Mucosa of descending colon (tissue), 3 donors: ENCODE data around the gene ZHX3. TPM values are rescaled to one million over a fixed set of nuclear protein-coding genes. Genes with fewer than 3 reads are reported as not detected.

Experiments
- ATAC-seq: fragments of 200-7000 bp; cut with Tn5 transposase; one replicate; pipeline ENCODE4 v1.9.1; 2020; ENCODE audit warnings: mild to moderate bottlenecking, moderate library complexity
- DNase-seq, 3 donors: peaks; one replicate each; pipeline ENCODE4 v3.0.0-alpha.2; 2020
- H3K36me3 ChIP-seq: fragments of 200-600 bp; one replicate; pipeline ENCODE4 v1.8.0; 2021; ENCODE audit warnings: low read depth, mild to moderate bottlenecking
- H3K4me1 ChIP-seq: fragments of 200-600 bp; one replicate; pipeline ENCODE4 v1.8.0; 2021; ENCODE audit warnings: low read depth, mild to moderate bottlenecking
- H3K4me3 ChIP-seq: fragments of 200-600 bp; one replicate; pipeline ENCODE4 v1.8.0; 2021; ENCODE audit warnings: mild to moderate bottlenecking
- H3K9me3 ChIP-seq: fragments of 200-600 bp; one replicate; pipeline ENCODE4 v1.8.0; 2021; ENCODE audit warnings: mild to moderate bottlenecking
- CTCF ChIP-seq: fragments of 200-600 bp; IDR thresholded peaks from one replicate; pipeline ENCODE4 v1.8.0; 2022; ENCODE audit warnings: antibody characterized with exemption, mild to moderate bottlenecking
- intact Hi-C, 2 donors: fragments of 100-400 bp; cut with DNase I in 1 of 2; cut with micrococcal nuclease in 1 of 2; formaldehyde crosslinking; loops; one replicate each; pipeline versions ENCODE4 v1.11.0 to v1.11.1; 2022; cut with DNase I, micrococcal nuclease
- total RNA-seq, 3 donors: library from RNA; stranded (reverse); fragmentation: NEBNext Ultra II Directional in 2 of 3; extraction: Animal tissue kit (Norgen Biotek cat#: 25700) in 2 of 3; gene quantifications; one replicate each; pipeline versions ENCODE4 v1.2.1 to v1.2.4, GENCODE V29; 2021 to 2023
- donor health status: DM: no; HTN: no; CAD: no; lungs with moderate emphysema.
- donor health status: DM: no; HTN: no; CAD: no.
- donor health status: DM: no; HTN: yes; CAD: no.

ZHX3 gene
- total RNA-seq, 3 donors from 2014 or later: 24.5 to 84.5 (median 32.8) TPM

- intact Hi-C loops: no loop called here
- Histone ChIP-seq H3K9me3 (no peaks in the 10 kb centered on the region), H3K4me3 (no peak overlapping the region), H3K4me1 (no peaks in the 10 kb centered on the region), H3K36me3 (no peaks in the 10 kb centered on the region)
- no peak for TF ChIP-seq CTCF
- no peak for ATAC-seq
- DNase-seq: no peak
These were observed 17.6 kb downstream of the ZHX3 start for GRCh38 chr20:41299899-41300298.

- ATAC-seq (peak; percentile 20), DNase-seq (no peak)
- TF ChIP-seq CTCF: no peak
- intact Hi-C loops: no loop called here
- Histone ChIP-seq H3K4me3 (no peak overlapping the region), H3K36me3 (no peaks in the 10 kb centered on the region), H3K9me3 (no peaks in the 10 kb centered on the region), H3K4me1 (peaks cover 4% of the 10 kb centered on the region)
These were observed 24.1 kb downstream of the ZHX3 start for GRCh38 chr20:41293269-41294037.

- Histone ChIP-seq H3K4me1 (peaks cover 4% of the 10 kb centered on the region), H3K36me3 (no peaks in the 10 kb centered on the region), H3K4me3 (no peak overlapping the region), H3K9me3 (peaks cover 11% of the 10 kb centered on the region)
- DNase-seq (no peak), ATAC-seq (no peak)
- TF ChIP-seq CTCF: no peak
- intact Hi-C loops: no loop called here
These were observed 26.6 kb downstream of the ZHX3 start for GRCh38 chr20:41290804-41291389.

- DNase-seq (no peak), ATAC-seq (no peak)
- intact Hi-C loops: no loop called here
- Histone ChIP-seq H3K9me3 (peaks cover 11% of the 10 kb centered on the region), H3K36me3 (no peaks in the 10 kb centered on the region), H3K4me3 (no peak overlapping the region), H3K4me1 (no peaks in the 10 kb centered on the region)
- no peak for TF ChIP-seq CTCF
These were observed 30.2 kb downstream of the ZHX3 start for GRCh38 chr20:41287327-41287726.

GRCh38 chr20:41286240-41286851 lies 31.2 kb downstream of the ZHX3 start:
- ATAC-seq: no peak
- H3K4me1 ChIP-seq: no peaks in the 10 kb centered on the region
- H3K4me3 ChIP-seq: no peak overlapping the region
- DNase-seq: no peak
- intact Hi-C loops: no loop called here
- TF ChIP-seq CTCF: no peak
- peaks cover 11% of the 10 kb centered on the region for H3K9me3 ChIP-seq
- no peaks in the 10 kb centered on the region for H3K36me3 ChIP-seq
